NCI-H187 (cell line): ENCODE data around the gene PACS1.
"Not testable (repeated sequence)": the region's sequence is repeated elsewhere in the genome, so short reads cannot be mapped to it uniquely, and the experiment has no call there.

ENCODE experiments used
- DNase-seq, 2 experiments: peaks; one replicate each; lab custom pipeline; 2025; lab: John Stamatoyannopoulos, UW

PACS1 gene

DNA sequence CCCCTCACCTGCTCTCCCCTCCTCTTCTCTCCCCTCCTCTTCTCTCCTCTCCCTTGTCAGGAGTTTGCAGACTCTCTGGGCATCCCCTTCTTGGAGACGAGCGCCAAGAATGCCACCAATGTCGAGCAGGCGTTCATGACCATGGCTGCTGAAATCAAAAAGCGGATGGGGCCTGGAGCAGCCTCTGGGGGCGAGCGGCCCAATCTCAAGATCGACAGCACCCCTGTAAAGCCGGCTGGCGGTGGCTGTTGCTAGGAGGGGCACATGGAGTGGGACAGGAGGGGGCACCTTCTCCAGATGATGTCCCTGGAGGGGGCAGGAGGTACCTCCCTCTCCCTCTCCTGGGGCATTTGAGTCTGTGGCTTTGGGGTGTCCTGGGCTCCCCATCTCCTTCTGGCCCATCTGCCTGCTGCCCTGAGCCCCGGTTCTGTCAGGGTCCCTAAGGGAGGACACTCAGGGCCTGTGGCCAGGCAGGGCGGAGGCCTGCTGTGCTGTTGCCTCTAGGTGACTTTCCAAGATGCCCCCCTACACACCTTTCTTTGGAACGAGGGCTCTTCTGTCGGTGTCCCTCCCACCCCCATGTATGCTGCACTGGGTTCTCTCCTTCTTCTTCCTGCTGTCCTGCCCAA, 206.0 kb downstream of the PACS1 start:
- no peak for DNase-seq

GRCh38 chr11:66276619-66277018, 206.5 kb downstream of the PACS1 start:
- not testable (repeated sequence) for DNase-seq

DNA sequence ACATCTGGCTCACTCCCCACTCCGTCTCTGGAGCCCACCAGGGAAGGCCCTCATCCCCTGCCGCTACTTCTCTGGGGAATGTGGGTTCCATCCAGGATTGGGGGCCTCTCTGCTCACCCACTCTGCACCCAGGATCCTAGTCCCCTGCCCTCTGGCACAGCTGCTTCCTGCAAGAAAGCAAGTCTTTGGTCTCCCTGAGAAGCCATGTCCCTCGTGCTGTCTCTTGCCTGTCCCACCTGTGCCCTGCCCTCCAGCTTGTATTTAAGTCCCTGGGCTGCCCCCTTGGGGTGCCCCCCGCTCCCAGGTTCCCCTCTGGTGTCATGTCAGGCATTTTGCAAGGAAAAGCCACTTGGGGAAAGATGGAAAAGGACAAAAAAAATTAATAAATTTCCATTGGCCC, 207.0 kb downstream of the PACS1 start:
- not testable (repeated sequence) for DNase-seq

DNA sequence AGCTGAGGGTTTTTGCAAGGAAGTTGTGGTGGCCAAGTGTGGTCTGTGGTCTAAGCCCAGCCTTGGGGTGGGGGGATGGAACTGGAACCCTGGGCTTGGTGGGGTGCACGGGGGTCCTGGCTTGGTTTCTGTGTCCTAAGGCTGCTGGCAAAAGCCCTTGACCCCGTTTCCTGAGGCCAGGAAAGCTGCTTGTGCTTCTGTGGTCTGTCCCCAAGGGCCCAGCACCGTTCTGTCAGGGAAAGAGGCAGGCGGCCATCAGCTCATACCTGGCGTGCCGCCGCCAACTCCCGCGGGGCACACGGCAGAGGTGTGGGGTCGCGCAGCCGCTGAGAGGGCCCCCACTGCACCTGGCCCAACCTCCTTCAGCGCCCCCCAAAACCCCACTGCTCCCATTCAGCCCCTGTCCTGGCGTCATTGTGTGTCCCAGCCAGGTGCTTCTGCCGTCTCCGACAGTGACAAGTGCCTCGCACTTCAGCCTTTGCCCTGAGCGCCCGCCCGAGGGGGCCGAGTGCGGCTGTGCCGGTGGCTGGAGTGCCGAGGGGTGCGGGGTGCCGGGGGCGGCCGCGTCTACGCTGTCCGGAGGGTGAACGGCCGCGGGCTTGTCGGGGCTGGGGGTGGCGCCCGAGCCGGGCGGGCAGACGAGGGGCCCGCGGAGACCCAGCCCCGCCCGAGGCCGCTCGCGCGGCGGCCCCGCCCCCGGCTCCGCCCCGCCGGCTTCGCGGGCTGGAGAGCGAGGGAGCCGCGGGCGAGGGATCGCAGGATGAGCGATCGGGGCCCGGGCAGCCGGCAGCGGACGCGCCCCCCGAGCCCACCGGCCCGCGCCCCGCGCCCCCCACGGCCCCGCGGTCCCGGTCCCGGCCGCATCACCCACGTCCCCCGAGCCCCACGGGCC, 207.6 kb downstream of the PACS1 start, which contains the start of gene CNIH2:
Gene CNIH2, plus strand, starts transcription at position 705 of the 892 bp plus-strand sequence. CDS start 282 bp downstream, outside the sequence.
- DNase-seq = peak in 1 of 2 experiments; percentile 43

- DNase-seq = no peak
Measured at GRCh38 chr11:66278363-66279091, 208.5 kb downstream of the PACS1 start.

DNA sequence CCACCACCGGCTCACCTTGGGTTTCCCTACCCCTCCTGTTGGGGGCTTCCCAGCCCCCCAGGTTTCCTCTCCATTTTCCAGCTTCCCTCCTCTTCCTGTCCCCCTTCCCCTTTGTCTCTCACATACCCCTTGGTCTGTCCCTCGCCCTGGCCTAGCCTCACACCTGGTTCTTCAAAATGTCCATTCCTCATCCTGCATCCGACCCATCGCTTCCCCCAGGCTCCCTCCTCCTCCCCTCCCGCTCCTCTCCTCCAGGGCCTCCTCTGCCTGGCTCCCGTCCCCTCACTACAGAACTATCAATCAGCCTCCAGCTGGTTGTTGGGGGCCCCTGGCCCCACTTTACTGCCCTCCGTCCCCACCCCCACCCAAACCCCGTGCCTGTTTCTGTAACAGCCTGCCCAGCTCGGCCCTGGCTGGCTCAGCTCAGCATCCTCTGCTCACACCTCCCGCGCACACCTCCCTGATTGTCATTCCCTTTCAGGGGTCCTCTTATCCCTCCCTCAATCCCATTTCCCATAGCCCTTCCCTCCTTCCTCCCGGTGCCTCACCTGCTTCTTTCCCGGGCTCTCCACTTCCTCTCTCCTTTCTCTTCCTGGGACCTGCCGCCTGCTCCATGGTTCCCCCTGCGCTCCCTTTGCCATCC, 209.1 kb downstream of the PACS1 start:
- no peak for DNase-seq

DNA sequence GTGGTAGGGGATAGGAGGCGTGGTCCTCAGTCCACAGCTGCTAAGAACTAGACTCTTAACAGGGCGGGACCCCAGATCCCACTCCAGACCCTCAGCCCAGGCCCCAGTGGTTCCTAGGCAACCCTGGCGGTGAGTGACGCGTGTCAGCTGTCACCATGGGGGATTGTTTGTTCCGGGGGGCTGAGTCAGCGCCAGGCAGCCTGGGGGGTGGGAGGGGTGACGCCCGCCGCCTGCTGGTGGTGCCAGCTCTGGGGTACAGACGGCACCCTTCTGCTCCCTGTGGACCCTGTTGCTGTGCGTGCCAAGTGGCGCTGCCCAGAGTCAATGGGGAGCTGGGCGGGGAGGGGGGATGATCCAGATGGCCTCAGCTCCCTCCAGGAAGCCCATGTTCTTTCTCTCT, 210.4 kb downstream of the PACS1 start:
- no peak for DNase-seq

GRCh38 chr11:66281001-66281400, 210.9 kb downstream of the PACS1 start:
- DNase-seq = no peak

DNA sequence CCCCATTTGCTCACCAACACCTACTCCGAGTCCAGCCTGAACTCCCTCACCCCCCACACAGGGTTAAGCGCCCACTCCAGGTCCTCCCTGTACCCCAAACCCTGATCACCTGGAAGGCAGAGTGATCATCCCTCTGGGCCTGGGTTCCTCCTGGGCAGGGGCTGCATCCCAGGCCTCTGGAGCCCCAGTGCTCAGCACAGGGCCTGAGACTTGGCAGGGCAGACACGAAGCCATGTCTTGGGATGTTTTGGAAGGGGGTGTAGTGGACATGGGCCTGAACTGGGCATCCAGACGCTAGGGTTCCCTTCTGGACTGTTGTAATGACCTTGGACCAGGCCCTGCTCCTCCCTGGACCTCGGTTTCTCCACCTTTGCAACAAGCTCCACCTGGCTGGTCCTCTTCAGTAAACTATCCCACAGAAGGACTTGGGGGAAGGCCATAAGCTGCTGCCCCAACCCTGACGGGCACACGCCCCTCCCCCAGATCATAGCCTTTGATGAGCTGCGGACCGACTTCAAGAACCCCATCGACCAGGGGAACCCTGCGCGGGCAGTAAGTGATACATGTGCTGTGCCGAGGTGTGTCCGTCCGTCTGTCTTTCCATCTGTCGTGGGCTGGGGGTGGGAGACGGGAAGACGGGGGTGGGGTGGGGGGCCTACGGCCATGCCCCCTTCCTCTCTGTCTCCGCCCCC, 211.8 kb downstream of the PACS1 start:
- peak in 1 of 2 experiments; percentile 60 for DNase-seq

GRCh38 chr11:66282468-66283455, 212.7 kb downstream of the PACS1 start:
- peak; percentile 88 to 97 for DNase-seq

GRCh38 chr11:66283461-66284105, 213.5 kb downstream of the PACS1 start:
- DNase-seq = no peak

DNA sequence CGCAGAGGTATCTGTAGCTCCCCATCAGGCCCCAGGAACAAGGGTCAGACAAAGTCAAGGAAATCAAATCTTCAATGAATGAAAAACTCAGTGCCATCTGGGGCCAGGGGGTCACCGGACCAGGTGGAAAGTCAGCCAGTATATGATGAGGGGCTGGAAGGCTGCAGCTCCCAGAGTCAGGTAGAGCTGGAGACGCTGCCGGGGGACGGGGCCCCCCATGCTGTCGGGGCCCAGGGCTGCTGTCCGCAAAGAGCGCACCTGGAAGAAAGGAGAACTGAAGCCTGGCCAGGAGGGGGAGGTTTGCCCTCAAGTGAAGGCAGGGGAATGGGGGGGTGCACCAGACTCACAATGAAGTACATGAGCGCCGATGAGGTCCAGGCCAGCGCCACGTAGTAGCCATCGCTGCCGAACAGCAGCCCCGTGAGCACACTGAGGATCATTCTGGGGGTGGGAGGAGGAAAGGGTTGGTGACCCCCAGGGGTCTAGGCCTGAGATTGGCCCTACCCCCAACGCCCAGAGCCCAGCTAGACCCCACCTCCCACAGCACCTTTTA, 214.5 kb downstream of the PACS1 start:
- no peak for DNase-seq

DNA sequence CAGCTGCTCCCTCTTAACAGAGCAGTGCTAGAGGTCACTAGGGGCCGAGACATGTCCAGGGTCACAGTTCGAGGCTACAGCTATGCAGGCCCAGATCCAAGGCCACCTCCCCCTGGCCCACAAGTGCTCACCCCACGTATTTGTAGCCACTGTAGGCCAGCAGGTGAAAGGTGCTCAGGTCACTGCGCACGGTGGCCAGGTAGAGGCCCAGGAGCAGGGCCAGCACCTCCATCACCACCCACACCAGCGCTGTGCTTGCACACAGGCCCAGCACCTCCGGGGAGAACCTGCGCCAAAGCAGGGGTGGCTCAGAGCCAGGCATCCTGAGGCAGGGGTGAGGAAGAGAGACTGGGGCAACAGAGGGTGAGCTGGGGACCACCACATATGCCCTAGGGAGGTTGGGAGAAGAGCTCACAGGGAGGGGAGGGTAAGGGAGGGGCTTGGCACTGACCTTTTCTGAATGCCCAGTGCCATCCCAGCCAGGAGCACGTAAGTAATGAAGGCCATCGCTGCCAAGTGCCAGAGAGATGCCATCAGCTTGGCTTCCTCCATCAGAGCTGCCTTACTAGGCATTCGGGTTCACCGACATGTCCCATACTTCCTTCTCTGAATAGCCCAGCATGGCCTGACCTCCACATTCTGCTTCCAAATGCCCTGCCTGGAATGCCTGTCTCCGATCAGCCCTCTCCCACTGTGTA, 215.3 kb downstream of the PACS1 start:
- DNase-seq = no peak

DNA sequence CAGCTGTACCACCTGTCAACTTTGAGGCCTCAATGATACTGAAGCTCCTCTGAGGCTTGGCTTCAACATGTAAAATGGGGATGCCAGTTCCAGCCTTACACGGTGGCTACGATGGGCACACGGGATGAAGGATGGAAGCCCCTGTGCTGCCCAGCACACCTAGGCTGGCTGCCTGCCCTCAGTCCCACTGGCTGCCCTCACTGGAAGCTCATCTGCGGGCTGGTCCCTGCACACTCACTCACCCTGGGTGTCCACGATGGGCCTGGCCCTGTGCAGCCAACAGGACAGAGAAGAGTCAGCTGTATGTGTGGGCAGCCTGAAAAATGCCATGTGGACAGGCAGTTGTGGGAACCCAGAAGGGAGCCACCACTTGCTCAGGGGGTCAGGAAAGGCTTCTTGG, 216.6 kb downstream of the PACS1 start:
- DNase-seq = no peak

GRCh38 chr11:66287211-66287888, 217.3 kb downstream of the PACS1 start:
- no peak for DNase-seq

- no peak for DNase-seq
Measured at GRCh38 chr11:66287889-66288670, 218.0 kb downstream of the PACS1 start.
